Measurements from ENCODE around the gene SLC24A4.

SLC24A4 gene

DNA sequence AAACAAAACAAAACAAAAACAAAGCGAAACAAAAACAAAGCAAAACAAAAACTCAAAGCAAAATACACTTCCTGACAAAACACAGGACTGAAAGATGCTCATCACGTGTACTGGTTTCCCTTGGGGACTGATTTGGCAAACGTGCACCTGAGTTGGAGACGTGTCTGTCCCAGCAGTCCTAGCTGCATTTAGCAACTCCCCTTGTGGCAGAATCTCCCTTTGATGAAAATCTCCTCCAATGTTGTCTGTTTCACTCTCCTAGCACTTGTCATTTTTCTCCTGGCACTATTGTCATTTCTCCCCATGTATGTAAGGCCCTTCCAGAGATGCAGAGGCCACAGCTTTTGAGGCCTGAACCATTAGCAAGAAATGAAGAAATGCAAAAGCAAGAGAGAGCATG lies 6.8 kb upstream of the SLC24A4 start:
- DNase-seq (ENCODE audit: low spot score), result no peak

DNA sequence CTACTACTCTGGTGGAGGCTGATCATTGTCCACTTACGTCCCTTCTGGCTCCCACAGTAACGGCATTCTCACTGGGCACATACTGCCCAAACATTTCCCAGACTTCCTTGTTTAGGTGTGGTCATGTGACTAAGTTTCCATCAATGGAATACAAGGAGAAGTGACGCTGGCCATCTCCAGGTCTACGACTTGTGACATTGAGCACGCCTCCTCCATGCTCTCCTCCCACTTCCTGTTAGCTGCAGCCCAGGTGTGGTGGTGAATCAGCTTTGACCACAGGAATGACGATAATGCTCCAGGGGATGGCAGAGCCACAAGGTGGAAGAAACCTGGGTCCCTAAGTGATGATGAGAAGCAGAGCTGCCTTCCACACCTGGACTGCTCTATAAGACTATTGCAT lies 6.0 kb upstream of the SLC24A4 start:
- no peak for DNase-seq (ENCODE audit: low spot score)

DNA sequence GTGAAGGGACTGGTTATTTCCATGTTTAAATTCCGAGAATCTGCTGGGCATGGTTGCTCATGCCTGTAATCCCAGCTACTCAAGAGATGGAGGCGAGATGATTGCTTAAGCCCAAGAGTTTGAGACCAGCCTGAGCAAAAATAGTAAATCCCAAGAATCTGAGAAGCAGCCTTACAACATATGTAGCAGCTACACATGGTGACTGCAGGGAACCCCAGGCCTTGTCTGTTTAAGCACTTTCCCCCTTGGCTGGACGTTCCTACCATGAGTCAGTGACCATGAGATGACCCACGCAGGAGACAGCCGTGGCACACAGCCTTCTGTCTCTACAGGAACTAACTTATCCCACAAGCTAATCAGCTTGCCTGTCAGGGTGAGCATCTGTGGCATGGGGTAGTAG lies 5.5 kb upstream of the SLC24A4 start:
- no peak for DNase-seq (ENCODE audit: low spot score)

DNA sequence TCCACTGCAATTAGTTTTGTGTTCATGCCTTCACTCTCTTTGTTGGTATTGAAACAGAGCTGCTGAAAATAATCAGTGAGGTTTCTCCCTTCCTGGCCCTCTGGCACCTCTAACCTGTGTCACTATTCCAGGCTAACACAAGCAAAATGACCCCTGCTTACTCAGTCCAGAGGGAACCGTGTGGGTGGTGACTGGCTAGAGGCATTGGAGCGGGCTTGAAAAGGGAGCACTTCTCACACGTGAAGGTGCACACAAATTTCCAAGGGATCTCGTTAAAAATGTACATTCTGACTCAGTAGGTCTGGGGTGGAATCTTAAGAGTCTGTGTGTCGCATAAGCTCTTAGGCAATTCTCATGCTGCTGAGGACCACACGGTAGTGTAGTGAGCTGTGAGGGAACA lies 1.3 kb upstream of the SLC24A4 start:
- DNase-seq (ENCODE audit: low spot score), result no peak

DNA sequence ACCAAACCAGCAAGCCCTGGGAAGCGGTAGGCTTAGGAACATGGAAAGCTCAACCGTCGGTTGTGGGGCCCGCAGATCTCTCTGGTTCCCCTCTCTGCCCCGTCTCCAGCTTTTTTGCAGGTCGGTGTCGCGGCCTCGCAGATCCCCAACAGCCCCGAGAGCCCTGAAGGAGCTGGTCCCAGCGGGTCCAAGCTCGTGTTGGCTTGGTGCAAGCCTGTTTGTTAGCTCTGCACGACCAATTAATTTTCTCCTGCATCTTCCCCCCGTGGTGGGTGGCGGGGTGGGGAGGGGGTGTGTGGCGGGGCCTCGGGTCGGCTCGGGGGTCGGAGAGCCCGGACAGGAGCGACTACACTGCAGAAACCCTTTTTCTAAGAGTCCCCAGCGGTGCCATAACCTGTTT lies 449 bp upstream of the SLC24A4 start:
- no peak for DNase-seq (ENCODE audit: low spot score)

DNA sequence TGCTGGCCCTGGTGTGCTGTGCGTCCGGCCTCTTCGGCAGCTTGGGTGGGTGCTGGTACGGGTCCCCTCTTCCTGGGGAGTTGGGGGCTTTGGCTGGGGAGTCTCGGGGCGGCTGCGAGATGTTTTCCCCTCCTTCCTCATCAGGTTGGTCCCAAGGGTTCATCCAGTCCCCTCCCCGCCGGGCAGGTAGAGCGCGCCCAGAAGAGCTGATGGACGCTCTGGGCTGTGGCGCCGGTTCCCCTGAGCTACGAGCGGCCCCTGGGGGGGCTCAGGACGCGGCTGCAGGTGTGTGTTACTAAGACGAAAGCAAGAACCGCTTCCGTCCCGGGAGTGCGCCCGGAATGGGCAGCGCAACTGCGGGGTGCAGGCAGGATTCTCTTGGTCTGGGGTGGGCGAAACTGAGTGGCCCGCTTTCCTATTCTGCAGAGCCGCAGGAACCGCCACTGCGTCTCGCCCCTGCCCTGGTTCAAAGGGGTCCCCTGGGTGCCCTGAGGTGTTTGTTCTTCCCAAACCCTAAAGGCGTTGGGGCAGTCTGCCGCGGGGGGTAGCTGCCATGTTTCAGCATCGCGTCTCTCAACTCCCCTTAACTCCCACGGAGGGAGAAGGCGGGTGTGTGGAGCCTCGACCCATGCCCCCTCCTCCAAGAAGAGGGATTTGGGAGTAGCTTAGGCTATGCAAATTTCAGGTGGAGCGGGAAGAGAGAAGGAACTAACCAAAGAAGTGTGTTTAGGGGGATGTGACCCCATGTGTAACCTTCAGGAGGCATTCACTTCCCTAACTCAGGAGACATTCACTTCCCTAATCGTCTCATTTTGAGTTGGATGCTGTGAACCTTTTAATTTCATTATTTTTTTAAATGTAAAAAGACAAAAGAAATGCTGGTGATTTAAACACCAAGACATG lies 1.2 kb downstream of the SLC24A4 start:
- DNase-seq (ENCODE audit: low spot score), result no peak

DNA sequence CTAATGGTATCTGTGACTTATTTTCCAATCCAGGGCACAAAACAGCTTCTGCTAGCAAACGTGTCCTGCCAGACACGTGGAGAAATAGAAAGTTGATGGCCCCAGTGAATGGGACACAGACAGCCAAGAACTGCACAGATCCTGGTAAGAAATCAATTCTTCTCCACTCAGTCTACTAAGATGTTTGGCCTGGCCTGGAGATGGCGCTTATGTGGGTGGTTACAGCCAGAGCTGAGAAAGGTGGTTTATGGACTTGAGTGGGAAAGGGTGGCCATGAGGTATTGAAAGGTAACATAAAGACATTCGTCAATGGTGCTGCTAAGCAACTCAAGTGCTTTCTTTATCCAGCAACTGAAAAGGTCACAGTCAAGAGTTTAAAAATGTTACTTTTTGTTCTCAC lies 2.9 kb downstream of the SLC24A4 start:
- DNase-seq (ENCODE audit: low spot score), result no peak

DNA sequence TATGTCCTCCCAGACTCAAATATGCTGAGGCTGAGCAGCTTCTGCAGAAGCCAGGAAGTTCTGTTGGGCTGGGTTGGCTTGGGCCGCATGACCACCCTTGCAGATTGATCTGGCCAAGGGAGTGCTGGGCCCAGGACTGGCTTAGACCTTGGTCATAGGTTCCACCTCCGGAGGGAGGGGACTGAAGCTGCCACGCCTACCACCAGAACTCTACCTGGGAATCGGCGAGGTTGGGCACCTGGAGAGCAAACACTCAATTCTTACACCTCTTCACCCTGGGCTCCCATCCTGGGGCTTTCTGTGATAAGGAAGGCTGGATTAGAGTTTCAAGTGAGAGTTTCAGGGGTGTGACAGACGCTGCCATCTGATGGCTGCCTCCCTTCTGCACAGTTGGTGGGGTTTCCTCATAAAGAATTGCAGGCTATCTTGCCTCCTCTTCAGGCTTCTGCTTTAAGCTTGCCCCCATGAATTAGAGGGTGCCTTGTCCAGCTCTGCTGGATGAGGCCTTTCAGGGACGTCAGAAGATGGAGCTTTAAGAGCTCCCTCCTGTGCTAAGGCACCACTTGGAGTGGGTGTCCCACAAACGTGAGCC lies 5.8 kb downstream of the SLC24A4 start:
- no peak for DNase-seq (ENCODE audit: low spot score)

DNA sequence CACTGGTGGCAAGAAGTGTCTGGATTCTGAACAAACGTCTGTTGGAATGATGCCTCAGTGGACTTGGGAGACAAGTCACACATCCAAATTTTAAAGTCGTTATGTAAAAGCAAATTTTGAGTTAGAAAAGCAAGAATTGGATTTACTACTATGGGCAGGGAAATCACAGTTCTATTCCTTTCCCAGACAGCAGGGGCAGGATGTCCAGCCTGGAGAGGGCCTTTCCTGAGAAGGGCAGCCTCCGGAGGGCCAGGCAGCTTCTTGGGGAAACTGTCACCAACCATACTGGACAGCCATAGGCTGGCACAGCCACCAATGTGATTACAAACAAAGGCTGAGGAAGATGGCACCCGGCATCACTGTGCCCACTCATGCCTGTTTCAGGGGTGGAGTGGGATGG lies 11.1 kb downstream of the SLC24A4 start:
- no peak for DNase-seq (ENCODE audit: low spot score)

DNA sequence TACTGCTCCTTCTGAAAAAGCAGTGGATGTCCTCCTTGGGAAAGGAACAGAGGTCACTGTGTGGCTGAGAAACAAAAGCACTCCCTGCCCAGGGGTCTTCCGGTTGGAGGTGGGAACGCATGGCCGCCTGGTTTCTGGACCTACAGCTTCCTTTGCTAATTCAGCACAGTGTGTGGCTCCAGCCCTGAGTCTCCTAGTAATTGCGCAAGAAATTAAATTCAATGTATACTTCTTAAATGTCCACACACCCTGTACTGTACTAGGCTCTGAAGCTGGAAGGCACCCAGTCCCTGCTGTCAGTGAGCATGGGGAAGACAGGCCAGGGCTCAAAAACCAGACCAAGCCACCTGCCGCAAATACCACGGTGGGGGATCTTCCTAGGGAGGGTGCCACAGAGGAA lies 13.4 kb downstream of the SLC24A4 start:
- no peak for DNase-seq (ENCODE audit: low spot score)

DNA sequence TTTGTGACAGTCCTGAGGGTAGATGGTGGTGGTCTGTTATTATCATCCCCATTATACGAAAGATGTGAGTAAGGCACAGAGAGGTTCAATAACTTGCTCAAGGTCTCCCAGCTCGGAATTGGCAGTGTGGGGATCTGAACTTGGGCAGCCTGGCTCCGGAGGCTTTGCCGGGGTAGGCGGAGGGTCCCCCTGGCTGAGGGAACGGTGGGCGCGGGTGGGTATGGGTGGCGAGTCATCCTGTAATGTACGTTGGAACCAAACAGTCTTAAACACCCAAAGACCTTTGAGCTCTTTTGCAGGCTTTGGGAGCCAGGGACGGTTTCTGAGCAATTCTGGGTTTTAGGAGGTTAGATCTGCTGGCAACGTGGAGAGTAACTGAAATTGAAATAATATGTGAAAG lies 16.5 kb downstream of the SLC24A4 start:
- no peak for DNase-seq (ENCODE audit: low spot score)

DNA sequence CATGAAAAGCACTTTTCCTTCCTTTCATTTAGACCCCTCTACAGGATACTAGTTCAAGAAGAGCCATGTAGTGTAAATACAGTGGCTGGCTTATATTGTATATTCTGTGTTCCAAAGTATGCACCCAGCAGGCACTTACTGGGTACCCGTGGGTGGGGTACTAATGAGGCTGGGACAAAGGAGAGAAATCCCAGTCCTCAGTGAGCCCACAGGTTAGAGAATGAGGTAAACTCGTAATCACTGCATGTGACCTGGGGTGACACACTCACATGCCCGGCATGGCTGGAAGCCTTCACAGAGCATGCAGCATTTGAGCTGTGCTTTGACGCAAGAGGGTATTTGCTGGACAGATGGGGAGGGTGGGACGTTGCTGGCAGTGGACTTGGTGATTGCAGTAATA lies 17.1 kb downstream of the SLC24A4 start:
- no peak for DNase-seq (ENCODE audit: low spot score)

DNA sequence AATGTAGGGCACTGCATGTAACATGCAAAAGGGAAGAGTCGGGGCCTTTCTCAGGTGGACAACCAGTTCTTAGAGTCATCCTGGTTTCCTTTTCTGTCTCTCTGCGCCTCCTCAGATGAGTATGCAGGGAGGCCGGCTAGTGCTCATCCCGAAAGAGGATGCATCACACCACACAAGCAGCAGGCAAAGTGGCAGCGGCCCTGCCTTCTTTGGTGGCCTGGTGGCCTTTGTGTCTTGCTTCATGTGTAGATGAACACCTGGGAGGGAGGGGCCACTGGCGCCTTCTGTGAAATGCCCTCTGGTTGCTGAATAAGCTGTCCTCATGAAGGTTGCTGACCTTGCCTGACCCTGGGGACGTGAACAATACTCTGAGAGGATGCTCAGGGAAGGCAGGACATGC lies 18.0 kb downstream of the SLC24A4 start:
- DNase-seq (ENCODE audit: low spot score), result no peak

DNA sequence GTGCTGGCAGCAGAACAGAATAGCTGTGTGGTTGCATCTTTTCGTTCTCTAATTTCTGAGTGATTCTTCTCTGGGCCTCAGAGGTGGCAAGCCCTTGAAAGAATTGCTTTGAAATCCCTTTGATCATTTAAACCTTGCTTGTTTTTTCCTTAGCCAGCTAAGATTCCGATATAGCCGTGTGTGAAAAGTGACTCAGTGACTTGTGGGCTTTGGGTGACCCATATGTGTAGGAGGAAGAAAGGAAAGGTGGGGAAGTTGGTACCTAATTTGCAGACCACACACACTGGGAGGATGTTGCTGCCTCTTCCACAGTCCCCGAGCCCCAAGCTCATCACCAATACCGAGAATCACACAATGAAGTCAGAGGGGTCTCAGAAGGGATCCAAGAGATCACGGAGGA lies 18.8 kb downstream of the SLC24A4 start:
- DNase-seq (ENCODE audit: low spot score), result no peak

DNA sequence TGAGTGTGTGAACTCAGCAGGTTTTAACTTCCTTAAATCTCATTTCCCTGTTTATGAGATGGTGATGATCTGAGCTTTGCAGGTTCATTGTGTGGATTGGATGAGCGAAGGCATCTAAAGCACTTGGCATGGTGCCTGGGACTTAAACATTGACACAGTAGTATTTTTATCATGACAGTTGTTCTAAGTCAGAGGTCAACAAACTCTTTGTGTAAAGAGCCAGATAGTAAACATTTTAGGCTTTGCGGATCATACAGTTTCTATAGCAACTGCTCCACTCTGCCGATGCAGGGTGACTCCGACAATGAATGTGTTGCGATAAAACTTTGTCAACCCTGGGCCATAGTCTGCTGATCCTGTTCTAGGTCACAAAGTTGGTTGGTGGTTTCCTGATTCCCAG lies 25.2 kb downstream of the SLC24A4 start:
- no peak for DNase-seq (ENCODE audit: low spot score)

DNA sequence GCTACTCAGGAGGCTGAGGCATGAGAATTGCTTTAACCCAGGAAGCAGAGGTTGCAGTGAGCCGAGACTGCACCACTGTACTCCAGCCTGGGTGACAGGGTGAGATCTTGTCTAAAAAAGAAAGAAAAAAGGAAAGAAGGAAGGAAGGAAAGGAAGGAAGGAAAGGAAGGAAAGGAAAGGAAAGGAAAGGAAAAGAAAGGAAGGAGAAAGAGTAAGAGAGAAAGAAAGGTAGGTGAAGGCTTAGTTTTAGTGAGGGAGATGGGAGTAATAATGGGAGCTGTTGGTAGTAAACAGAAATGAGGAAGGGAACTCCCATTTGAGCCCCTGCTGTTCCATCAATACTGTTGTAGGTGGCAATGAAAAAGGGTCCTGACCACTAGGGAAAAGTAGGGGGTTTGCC lies 28.8 kb downstream of the SLC24A4 start:
- no peak for DNase-seq (ENCODE audit: low spot score)

DNA sequence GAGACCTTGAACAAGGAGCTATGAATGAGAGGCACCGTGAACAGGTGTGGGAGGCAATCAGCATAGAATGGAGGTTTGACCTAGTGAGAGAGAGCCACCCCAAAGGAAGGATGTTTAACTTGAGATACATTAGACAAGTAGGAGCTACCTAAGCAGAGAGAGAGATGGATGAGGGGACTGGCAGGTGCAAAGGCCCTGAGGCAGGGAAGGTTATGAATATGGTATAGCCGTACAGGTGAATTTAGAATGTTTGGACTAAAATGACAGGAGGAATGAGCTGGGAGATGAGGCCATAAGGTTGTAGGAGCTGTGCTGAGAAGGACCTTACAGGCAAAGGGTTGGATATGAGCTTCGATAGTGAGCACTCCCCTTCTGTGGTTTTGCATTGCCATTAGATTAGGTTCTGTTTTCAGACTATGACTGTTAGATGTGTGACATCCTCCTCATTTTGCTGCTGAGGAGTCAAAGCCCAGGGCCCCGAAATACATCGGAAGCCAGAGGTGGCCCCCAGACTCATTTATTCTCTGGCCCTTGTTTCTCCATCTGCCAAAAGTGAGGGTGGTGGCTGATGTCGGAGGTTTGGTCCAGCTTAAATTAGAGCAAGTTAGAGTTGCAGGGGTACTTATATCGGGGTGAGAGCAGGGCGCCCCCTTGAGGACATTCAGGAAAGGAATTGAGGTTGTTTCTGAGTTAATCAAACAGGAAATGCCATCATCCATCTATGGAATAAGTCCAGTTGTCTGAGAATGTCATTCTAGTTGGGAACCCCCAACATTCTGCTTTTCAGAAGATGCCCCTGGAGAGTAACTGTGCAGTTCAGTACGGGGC lies 29.4 kb downstream of the SLC24A4 start:
- DNase-seq (ENCODE audit: low spot score), result peak; percentile 18

DNA sequence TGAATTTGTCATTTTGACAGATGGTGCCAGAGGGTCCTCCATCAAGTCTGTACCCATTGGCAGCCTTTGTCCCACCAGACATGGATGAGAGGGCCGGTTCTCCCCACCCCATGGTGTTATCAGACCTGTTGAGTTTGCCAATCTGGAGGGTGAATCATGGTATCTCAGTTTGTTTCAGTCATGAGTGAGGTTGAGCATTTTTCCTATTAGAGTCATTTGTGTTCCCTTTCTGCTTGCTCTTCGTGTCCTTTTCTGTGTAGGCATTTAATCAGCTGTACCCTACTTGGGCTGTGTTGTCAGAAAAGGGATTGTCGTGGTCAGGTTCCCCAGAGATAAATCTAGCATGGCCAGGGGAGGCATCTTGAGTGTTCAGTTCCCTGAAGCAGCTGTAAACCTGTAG lies 30.5 kb downstream of the SLC24A4 start:
- DNase-seq (ENCODE audit: low spot score), result no peak

DNA sequence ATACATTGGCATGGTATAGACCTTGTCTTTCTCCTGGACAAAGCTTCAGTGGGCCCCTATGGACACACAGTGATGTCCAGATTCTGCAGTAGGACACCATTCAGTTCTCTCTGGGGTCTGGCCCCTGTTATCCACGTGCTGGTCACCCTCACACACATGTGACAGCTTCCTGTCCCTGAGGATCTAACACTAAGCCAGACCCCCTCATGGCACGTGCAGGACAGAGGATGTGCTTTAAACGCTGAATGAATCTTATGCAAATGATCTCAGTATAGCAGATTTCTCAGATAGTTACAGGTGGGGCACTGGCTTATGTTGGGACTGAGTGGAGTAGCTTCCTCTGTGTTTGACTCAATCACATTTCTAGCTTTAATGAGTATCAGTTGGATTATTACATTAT lies 33.7 kb downstream of the SLC24A4 start:
- no peak for DNase-seq (ENCODE audit: low spot score)

DNA sequence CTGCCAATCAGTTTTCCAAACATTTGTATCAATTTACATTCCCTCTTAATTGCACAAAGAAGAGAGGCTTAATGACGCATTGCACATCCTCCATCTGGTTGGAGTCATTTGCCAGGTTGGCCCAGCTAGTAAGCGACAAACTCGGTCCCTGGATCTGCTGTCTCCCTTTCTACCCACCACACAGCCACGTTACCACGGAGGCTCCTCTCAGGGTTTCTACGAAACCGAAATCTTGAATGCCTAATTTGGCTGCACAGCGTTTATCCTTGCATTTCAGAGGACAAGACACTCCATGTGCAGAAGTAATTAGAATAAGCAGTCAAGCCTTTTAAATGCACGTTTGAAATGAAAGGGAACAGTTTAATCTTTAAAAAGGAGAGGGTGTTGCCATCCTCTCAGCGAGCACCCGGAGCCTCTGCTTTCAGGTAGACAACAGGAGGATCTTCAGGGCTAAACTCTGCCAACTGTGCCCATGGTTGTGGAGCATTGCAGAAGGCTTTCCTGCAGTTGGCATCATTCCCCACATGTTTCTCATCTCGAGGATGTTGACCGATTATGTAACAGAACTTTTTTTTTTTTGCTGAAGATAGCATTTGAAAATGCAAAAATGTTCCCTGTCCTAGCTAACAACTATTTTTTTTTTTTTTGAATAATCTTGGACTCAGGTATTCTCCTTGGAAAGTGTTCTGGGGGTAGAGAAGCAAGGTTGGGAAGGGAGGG lies 37.8 kb downstream of the SLC24A4 start:
- DNase-seq (ENCODE audit: low spot score), result no peak

DNA sequence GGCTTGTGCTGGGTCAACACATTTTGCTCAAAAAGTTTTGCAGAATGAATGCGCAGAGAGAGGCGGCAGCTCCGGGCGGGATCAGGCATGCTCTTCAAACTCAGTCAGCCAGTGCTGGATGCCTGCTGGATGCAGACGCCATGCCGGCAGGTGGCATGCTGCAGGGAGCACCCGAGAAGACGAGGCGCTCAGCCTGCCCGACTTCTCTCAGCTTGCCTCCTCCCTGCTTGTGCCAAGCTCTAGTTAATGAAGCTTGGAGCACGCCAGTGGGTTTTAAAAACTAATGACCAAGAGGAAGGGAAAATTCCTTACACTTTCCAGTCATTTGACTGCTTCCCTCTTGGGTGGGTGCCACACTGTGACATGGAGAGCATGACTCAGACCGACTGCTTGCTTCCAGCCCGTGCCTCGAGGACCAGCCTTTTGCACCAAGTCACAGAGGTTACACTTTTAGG lies 39.8 kb downstream of the SLC24A4 start:
- no peak for DNase-seq (ENCODE audit: low spot score)

DNA sequence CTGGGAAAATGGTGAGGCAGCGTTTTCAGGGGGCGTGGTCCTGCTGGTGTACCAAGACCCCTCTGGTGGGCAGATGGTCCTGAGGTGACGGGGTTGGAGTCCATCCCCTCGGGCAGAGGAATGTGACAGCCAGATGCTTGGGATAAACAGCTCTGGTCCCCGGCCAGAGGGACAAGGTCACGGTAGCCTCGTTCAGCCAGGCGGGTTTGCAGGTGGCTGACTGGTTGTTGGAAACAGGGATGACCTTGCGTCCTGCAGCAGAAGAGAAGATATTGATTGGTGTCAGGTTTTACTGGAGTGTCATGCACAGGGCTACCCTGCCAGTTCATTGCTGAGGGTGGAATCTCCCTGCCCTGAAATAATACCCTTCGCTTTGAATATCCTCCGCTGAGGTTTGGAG lies 43.3 kb downstream of the SLC24A4 start:
- DNase-seq (ENCODE audit: low spot score), result no peak
